GM12878 (cell line): Measurements from ENCODE around the gene GRIA2. TPM values are rescaled to one million over a fixed set of nuclear protein-coding genes. Genes with fewer than 3 reads are reported as not detected.

Experiments
- ATAC-seq: fragments of 200-7000 bp; cut with Tn5 transposase; 3 replicates; pipeline ENCODE4 v1.9.1; 2020; ENCODE audit warnings: mild to moderate bottlenecking, moderate library complexity
- BruUV-seq: library from RNA; stranded (reverse); fragments of 400-500 nt; replicated peaks from 2 replicates; lab custom pipeline; 2021; lab: Mats Ljungman, UMichigan
- CTCF ChIA-PET: fragments of 300-600 bp; sonication (Branson Sonifier 250); formaldehyde crosslinking; extraction: SDS; loops from one replicate; lab custom pipeline; 2021; ENCODE audit warnings: inconsistent platforms; lab: Yijun Ruan, JAX
- POLR2A ChIA-PET: fragments of 350-600 bp; formaldehyde crosslinking; extraction: SDS; loops from one replicate; lab custom pipeline; 2021; ENCODE audit warnings: inconsistent platforms; lab: Charles Lee
- RAD21 ChIA-PET: fragments of 300-600 bp; sonication (Branson Sonifier 250); formaldehyde crosslinking; loops from one replicate; lab custom pipeline; 2023; ENCODE audit warnings: antibody characterized with exemption; ENCODE audit not compliant: unreplicated experiment; lab: Charles Lee
- SMC1A ChIA-PET: fragments of 300-600 bp; sonication (Branson Sonifier 250); formaldehyde crosslinking; loops from one replicate; lab custom pipeline; 2023; ENCODE audit not compliant: unreplicated experiment, uncharacterized antibody; lab: Charles Lee
- DNase-seq: peaks from one replicate; pipeline ENCODE4 v3.0.0-alpha.2; 2011; ENCODE audit warnings: low read depth, low spot score
- FAIRE-seq: peaks from 3 replicates; lab custom pipeline; 2011; peaks lifted over from hg19 to GRCh38; lab: Jason Lieb, UNC
- H2AFZ ChIP-seq: 2 replicates; pipeline ENCODE4 v1.6.0; 2011; ENCODE audit warnings: low read depth, low read length, control low read depth; ENCODE audit not compliant: control insufficient read depth
- H3K27ac ChIP-seq: 2 replicates; pipeline ENCODE4 v1.5.1; 2011; ENCODE audit warnings: control low read depth; ENCODE audit not compliant: control insufficient read depth, insufficient read depth
- H3K27me3 ChIP-seq, 2 experiments: replicated peaks in 1 of 2; 2 replicates each; pipeline versions ENCODE4 v1.6.0 to v1.6.1; 2011; ENCODE audit warnings: low read length in 1 of 2; ENCODE audit not compliant: control insufficient read depth in 2 of 2, insufficient read depth in 2 of 2
- H3K36me3 ChIP-seq, 2 experiments: 2 replicates each; pipeline ENCODE4 v1.5.1; 2011; ENCODE audit warnings: low read length in 1 of 2; ENCODE audit not compliant: control insufficient read depth in 2 of 2, insufficient read depth in 2 of 2
- H3K4me1 ChIP-seq: 2 replicates; pipeline ENCODE4 v1.6.1; 2011; ENCODE audit warnings: mild to moderate bottlenecking, low read length, moderate library complexity, mixed read lengths; ENCODE audit not compliant: control insufficient read depth, insufficient read depth
- H3K4me2 ChIP-seq: 2 replicates; pipeline ENCODE4 v1.6.0; 2011; ENCODE audit warnings: control low read depth; ENCODE audit not compliant: control insufficient read depth, insufficient read depth
- H3K4me3 ChIP-seq: fragments of 200-600 bp; sonication (generic); 2 replicates; pipeline ENCODE4 v1.5.1; 2016
- H3K79me2 ChIP-seq: 2 replicates; pipeline ENCODE4 v1.6.0; 2011; ENCODE audit warnings: low read length; ENCODE audit not compliant: control insufficient read depth, insufficient read depth
- H3K9ac ChIP-seq: 2 replicates; pipeline ENCODE4 v1.8.0; 2011; ENCODE audit warnings: low read length, control low read depth, mixed read lengths; ENCODE audit not compliant: control insufficient read depth, insufficient read depth
- H3K9me3 ChIP-seq: replicated peaks from 3 replicates; pipeline ENCODE4 v1.5.1; 2011; ENCODE audit warnings: mild to moderate bottlenecking, low read length; ENCODE audit not compliant: control insufficient read depth, insufficient read depth
- H4K20me1 ChIP-seq: 2 replicates; pipeline ENCODE4 v1.6.0; 2011; ENCODE audit not compliant: control insufficient read depth, insufficient read depth
- CBFB ChIP-seq: IDR thresholded peaks from 2 replicates; pipeline ENCODE4 v1.6.1; 2016; ENCODE audit warnings: antibody characterized with exemption, low read depth
- DPF2 ChIP-seq: fragments of 450-650 bp; IDR thresholded peaks from 2 replicates; pipeline ENCODE4 v1.6.1; 2017; ENCODE audit warnings: mild to moderate bottlenecking
- HSF1 ChIP-seq: fragments of 150-350 bp; IDR thresholded peaks from 2 replicates; pipeline ENCODE4 v1.6.1; 2014; ENCODE audit warnings: mild to moderate bottlenecking, low read depth, low read length
- MEF2A ChIP-seq: IDR thresholded peaks from 2 replicates; pipeline ENCODE4 v1.6.1; 2011; ENCODE audit warnings: low read depth, mild to moderate bottlenecking, low read length, moderate library complexity; ENCODE audit not compliant: insufficient read depth
- PKNOX1 ChIP-seq: fragments of 450-650 bp; IDR thresholded peaks from 2 replicates; pipeline ENCODE4 v1.6.1; 2016; ENCODE audit warnings: mild to moderate bottlenecking
- RELA ChIP-seq: fragments of 450-650 bp; IDR thresholded peaks from 2 replicates; pipeline ENCODE4 v1.8.0; 2014; ENCODE audit warnings: borderline replicate concordance; ENCODE audit not compliant: partially characterized antibody
- SMC3 ChIP-seq: IDR thresholded peaks from 2 replicates; pipeline ENCODE4 v1.6.1; 2011; ENCODE audit warnings: low read length, improper control_type of control experiment, borderline replicate concordance
- ZNF207 ChIP-seq: fragments of 450-650 bp; IDR thresholded peaks from 2 replicates; pipeline ENCODE4 v1.6.1; 2014; ENCODE audit warnings: antibody characterized with exemption, mild to moderate bottlenecking, borderline replicate concordance
- ZSCAN29 ChIP-seq: fragments of 450-650 bp; IDR thresholded peaks from 2 replicates; pipeline ENCODE4 v1.6.1; 2017; ENCODE audit warnings: mild to moderate bottlenecking, moderate library complexity
- WGBS: methylation state at CpG from one replicate; pipeline ENCODE4 v1.1.6; 2016; ENCODE audit warnings: low lambda C conversion rate; ENCODE audit not compliant: insufficient replicate concordance, insufficient coverage; ENCODE audit errors: missing lambda C conversion rate; 5-methylcytosine and 5-hydroxymethylcytosine counted together
- in situ Hi-C: fragments of 300-500 bp; cut with MboI; formaldehyde crosslinking; loops from 9 replicates; pipeline ENCODE4 v1.14.3; 2018; ENCODE audit warnings: mixed read lengths
- intact Hi-C: fragments of 100-400 bp; cut with micrococcal nuclease; formaldehyde crosslinking; loops from one replicate; pipeline ENCODE4 v1.14.2; 2022; ENCODE audit not compliant: unreplicated experiment
- polyA plus RNA-seq, 11 experiments: library from polyadenylated mRNA; depleted of rRNA in 4 of 11; unstranded in 6 of 11; stranded (reverse) in 5 of 11; fragments of >200 nt; fragmentation: Nextera tagmentation in 4 of 11; fragmentation: Illumina TruSeq in 1 of 11; extraction: Ambion mirVana in 4 of 11; extraction: Trizol in 1 of 11; gene quantifications; 1 replicate in 1 of 11; 2 replicates in 10 of 11; pipeline versions ENCODE4 v1.2.1 to v1.2.3, GENCODE V29; 2011 to 2016; ENCODE audit warnings: inconsistent platforms in 2 of 11, missing spikeins in 2 of 11, low read depth in 1 of 11
- total RNA-seq, 4 experiments: library from RNA; depleted of rRNA in 3 of 4; stranded (reverse); fragments of >200 nt in 3 of 4; fragmentation: Illumina TruSeq in 1 of 4; extraction: Trizol in 1 of 4; gene quantifications; 2 replicates each; pipeline versions ENCODE4 v1.2.1 to v1.2.3, GENCODE V29; 2013 to 2021

Gene GRIA2
- total and polyA plus RNA-seq, 10 of the 15 experiments (the other 5 are each of a cell fraction or from before 2014, with no cell fraction given) = under 0.01 TPM; not detected in 9

GRCh38 chr4:157184300-157184699, 36.2 kb upstream of the GRIA2 start:
- ChIA-PET CTCF (no interaction called here), SMC1A (no interaction called here), POLR2A (no interaction called here), RAD21 (no interaction called here)
- no peaks in the 10 kb centered on the region for H3K36me3 ChIP-seq
- H2AFZ ChIP-seq = no peak overlapping the region
- FAIRE-seq (no peak), DNase-seq (no peak), ATAC-seq (no peak)
- no peaks in the 10 kb centered on the region for H3K9me3 ChIP-seq
- TF ChIP-seq ZNF207 (no peak), SMC3 (no peak), ZSCAN29 (no peak), DPF2 (no peak), RELA (no peak)
- H3K4me1 ChIP-seq = no peaks in the 10 kb centered on the region
- no peaks in the 10 kb centered on the region for H3K79me2 ChIP-seq
- no peak overlapping the region for H3K27ac ChIP-seq
- no peak overlapping the region for H3K9ac ChIP-seq
- H4K20me1 ChIP-seq = no peaks in the 10 kb centered on the region
- no peak overlapping the region for H3K4me2 ChIP-seq
- no TSS peak for BruUV-seq
- intact Hi-C loops = no loop called here
- no peaks in the 10 kb centered on the region for H3K27me3 ChIP-seq
- in situ Hi-C loops = no loop called here
- WGBS = 0% methylated on average over 1 of the region's 1 CpG
- no peak overlapping the region for H3K4me3 ChIP-seq

- Histone ChIP-seq H3K36me3 (no peaks in the 10 kb centered on the region), H3K27ac (no peak overlapping the region), H3K9me3 (no peaks in the 10 kb centered on the region), H3K4me3 (no peak overlapping the region), H2AFZ (no peak overlapping the region), H3K4me1 (no peaks in the 10 kb centered on the region), H3K9ac (no peak overlapping the region), H3K27me3 (no peaks in the 10 kb centered on the region), H3K4me2 (no peak overlapping the region), H3K79me2 (no peaks in the 10 kb centered on the region), H4K20me1 (no peaks in the 10 kb centered on the region)
- DNase-seq (no peak), ATAC-seq (no peak), FAIRE-seq (no peak)
- in situ Hi-C loops = no loop called here
- ChIA-PET SMC1A (no interaction called here), CTCF (no interaction called here), POLR2A (no interaction called here), RAD21 (no interaction called here)
- no TSS peak for BruUV-seq
- no peak for TF ChIP-seq MEF2A
- no peak for TF ChIP-seq HSF1
- no peak for TF ChIP-seq PKNOX1
- TF ChIP-seq CBFB = no peak
- intact Hi-C loops = no loop called here
Measured at GRCh38 chr4:157185363-157185762, 35.2 kb upstream of the GRIA2 start.
